ENCODE measurements around the gene TSC22D1.

Gene TSC22D1

GRCh38 chr13:44422755-44423643 is 153.1 kb downstream of the TSC22D1 start:
- no peak for DNase-seq

GRCh38 chr13:44421853-44422525 is 154.1 kb downstream of the TSC22D1 start:
- no peak for DNase-seq

GRCh38 chr13:44420376-44421220 is 155.5 kb downstream of the TSC22D1 start:
- no peak for DNase-seq

GRCh38 chr13:44417876-44418275 is 158.3 kb downstream of the TSC22D1 start:
- no peak for DNase-seq

GRCh38 chr13:44417446-44417845 is 158.7 kb downstream of the TSC22D1 start:
- DNase-seq: no peak

- DNase-seq: no peak
These were observed 159.4 kb downstream of the TSC22D1 start for GRCh38 chr13:44416744-44417143.

GRCh38 chr13:44416301-44416700 is 159.8 kb downstream of the TSC22D1 start:
- no peak for DNase-seq

- no peak for DNase-seq
These were observed 160.3 kb downstream of the TSC22D1 start for GRCh38 chr13:44415815-44416214.

- no peak for DNase-seq
These were observed 161.4 kb downstream of the TSC22D1 start for GRCh38 chr13:44414716-44415115.

GRCh38 chr13:44413095-44413494 is 163.0 kb downstream of the TSC22D1 start:
- DNase-seq: no peak

- DNase-seq: no peak
These were observed 163.7 kb downstream of the TSC22D1 start for GRCh38 chr13:44412346-44412935.

GRCh38 chr13:44411841-44412240 is 164.3 kb downstream of the TSC22D1 start:
- DNase-seq: no peak

- DNase-seq: no peak
These were observed 165.7 kb downstream of the TSC22D1 start for GRCh38 chr13:44410328-44410859.

- no peak for DNase-seq
These were observed 166.5 kb downstream of the TSC22D1 start for GRCh38 chr13:44409595-44409994.

GRCh38 chr13:44407891-44408290 is 168.2 kb downstream of the TSC22D1 start:
- DNase-seq: no peak

- no peak for DNase-seq
These were observed 168.8 kb downstream of the TSC22D1 start for GRCh38 chr13:44407379-44407778.

GRCh38 chr13:44406617-44407016 is 169.5 kb downstream of the TSC22D1 start:
- no peak for DNase-seq

- DNase-seq: no peak
These were observed 171.6 kb downstream of the TSC22D1 start for GRCh38 chr13:44404261-44405132.

GRCh38 chr13:44403461-44404056 is 172.6 kb downstream of the TSC22D1 start:
- DNase-seq: no peak

- DNase-seq: no peak
These were observed 173.2 kb downstream of the TSC22D1 start for GRCh38 chr13:44402899-44403445.

GRCh38 chr13:44401577-44401976 is 174.6 kb downstream of the TSC22D1 start:
- DNase-seq: no peak

Measured in 8988T (cell line).